Activated CD4-positive, alpha-beta T cell treated with anti-CD3 and anti-CD28 coated beads, Interleukin-10, Interleukin-2, amounts not matched to agents 100 ng/mL and 50 ng/mL, durations not matched to agents 16 hours and 8 hours (primary cell): ENCODE results near the gene LSM12.
A peak's percentile ranks its signal among the peaks of the same experiment; 100 is the strongest.

Experiments
- DNase-seq: peaks from one replicate; pipeline ENCODE4 v3.0.0-alpha.2; 2020

The LSM12 gene

DNA sequence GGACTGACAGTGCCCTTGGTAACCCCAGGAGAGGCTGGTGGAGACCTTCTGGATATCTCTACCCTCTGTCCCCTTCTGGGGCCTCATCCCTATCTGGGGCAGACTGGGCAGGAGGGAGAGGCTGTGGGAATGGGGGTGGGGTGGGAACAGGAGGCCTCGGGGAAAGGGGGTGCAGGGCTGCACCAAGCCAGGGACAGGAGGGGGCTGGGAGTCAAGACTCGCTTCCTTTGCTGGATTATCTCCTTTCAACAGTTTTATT is 28.8 kb upstream of the LSM12 start:
- DNase-seq = no peak

DNA sequence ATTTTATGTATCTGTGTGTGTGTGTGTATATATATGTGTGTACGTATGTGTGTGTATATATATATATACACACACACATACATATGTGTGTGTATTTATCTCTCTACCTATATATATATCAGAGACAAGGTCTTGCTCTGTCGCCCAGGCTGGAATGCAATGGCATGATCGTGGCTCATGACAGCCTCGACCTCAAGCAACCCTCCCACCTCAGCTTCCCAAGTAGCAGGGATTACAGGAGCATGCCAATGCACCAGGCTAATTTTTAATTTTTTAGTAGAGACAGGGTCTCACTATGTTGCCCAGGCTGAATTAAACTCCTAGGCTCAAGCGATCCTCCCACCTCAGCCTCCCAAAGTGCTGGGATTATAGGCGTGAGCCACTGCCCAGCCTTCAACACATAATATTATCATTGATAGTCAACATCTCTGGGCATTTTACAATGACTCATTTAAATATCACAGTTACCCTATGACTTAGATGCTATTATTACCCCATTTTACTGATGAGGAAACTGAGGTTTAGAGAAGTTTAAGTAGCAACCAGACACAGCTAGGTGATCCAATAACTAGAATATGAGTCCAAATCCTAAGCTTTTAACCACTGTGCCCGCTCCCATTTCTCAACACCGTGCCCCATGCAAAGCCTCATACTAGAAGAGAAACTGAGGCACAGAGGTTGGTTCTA is 28.4 kb upstream of the LSM12 start:
- DNase-seq = no peak

DNA sequence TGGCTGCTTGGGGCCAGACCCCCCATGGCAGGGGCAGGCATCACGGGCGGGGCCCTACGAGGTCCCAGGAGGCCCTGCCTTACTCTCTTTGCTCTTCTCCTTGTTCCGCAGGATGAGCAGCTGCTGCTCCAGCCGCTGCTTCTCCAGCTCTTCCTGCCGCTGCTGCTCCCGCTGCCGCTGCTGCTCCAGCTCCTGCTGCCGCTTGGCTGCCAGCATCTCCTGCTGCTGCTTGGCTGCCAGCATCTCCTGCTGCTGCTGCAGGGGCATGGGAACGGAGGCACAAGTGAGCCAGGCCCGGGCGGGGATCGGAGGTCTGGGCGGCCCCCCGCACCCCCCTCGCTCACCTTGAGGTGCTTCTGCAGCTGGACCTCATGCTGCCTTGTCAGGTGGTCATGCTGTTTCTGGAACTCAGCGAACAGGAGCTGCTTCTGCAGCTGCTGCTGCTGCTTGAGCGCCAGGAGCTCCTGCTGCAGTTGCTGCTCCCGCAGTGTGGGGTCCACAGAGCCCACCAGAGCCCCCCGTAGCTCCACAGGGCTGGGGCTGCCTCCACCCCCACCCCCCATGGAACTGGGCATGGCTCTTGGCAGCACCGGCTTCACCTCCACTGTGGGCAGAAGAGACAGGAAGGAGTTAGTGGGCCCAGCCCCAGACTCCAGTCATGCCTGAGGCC is 26.9 kb upstream of the LSM12 start:
- no peak for DNase-seq

DNA sequence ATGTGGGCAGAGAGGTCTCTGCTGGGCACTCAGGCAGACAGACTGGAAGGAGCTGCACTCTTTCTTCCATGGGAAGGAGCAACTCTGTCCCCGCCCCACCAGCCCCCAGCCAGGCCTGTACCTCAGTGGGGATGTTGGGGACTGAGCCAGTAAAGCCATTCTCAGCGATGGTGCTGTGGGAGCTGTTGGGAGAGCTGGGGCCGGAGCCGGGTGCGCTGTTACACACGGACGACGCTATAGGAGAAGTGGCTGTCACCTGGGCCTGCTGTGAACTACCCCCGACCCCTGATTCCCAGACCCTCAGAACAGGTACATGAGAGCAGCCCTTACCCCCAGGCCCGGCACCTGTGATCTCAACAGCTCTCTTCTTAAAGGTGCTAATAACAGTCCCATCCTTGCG is 25.6 kb upstream of the LSM12 start:
- DNase-seq = no peak

DNA sequence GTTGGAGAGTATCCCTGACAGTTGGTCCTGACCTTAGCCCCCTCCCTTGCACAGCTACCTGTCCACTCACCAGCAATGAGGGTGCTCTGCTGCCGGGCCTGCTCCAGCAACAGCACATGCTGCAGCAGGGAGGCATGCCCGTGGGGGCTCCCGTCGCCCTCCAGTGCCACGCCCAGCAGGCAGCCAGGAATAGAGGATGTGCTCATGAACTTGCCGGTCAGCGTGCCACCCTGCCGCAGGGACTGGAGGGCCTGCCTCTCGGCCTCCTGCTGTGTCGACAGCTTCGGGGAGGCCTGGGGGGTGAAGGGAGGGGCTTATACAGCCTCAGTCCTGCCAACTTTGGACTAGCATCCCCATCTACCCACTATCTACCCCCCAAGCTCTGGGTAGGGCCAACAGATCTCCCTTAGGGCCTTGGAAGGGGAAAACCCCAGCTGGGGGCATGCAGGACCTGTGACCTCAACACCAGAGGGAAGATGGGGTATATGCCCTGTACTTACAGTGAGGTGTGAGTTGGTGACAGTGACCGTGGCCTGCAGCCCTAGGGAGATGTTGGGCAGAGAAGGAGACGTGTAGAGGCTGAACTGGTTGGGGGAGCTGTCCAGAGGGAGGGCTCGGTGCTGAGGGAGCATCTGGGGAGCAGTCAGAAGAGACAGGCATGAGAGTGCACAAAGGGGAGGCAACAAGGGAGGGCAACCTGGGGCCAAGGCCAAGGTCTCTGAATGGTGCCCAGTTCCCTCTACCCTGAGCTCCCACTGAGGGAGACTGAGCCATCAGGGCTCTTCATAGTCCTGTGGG is 24.9 kb upstream of the LSM12 start:
- no peak for DNase-seq

DNA sequence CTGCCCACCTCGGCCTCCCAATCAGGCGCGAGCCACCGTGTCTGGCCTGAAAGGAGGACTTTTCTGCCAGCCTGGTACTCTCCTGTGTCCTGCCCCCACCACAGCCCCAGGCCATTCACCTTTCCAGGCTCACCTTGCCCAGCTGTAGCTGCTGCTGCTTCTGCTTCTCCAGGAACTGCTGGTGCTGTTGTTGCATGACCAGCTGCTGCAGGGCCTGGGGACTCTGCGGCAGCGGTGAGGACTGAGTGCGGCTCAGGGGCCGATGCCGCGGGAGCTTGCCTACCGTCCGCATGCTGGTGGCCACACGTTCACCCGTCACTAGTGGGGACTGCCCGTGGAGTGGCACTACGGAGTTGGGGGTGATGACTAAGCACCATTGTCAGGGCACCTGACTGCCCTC is 21.8 kb upstream of the LSM12 start:
- DNase-seq = no peak

DNA sequence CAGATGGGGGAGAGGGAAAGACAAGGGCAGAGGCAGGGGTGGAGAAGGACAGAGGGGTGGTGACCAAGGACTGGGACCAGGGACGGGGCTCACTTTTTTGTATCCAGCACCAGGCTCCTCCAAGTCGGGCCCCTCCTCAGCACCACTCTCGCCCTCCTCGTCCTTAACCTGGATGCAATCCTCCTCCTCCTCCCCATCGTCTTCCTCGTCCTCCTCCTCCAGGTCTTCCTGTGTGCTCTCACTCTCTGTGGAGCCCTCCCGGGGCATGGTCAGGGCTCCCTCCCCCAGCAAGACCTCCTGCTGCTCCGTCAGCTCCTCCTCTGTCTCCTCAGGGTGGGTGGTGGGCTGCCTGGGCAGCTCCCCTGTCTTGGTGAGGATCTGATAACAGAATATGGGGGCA is 20.8 kb upstream of the LSM12 start:
- no peak for DNase-seq

DNA sequence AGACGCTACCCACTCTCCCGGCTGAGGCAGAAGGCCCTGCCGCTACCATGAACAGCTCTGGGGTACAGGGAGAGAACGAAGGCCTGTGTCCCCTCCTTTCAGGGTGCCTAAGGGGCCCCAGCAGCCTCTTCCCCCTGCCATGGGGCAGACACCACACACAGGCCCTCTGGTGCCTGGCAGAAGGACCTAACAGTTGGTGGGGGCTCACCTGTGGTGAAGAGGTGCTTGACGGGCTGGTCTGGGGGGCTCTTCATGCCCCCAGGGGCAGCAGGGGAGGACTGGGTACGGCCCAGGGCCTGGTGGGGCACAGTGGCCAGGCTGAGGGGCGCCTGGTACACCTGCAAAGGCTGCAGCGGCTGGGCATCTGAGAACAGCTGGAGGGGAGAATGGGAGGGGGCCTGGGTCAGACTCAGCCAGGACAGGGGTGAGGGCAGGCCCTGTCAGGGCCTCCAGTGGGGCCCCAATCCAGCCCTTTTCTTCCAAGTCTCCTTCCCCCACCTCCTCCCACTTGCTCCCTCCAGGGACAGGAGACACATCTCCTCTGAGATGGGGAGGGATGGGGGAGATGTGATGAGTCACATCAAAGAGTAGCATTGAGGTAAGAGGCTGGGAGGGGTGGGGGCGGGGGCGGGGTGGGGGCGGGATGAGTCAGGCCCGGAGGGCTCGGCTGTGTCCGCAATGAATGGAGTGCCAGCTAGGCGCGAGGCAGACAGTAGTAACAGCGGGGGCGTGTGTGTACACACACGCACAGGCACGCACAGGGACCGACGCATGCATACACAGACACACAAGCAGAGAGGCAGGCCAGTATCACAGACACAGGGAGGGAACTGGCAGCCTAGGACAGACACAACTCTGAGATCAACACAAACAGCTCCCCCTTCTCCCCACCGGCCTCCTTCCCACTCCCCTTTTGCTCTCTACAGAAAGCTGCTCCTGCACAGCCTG is 20.2 kb upstream of the LSM12 start:
- peak; percentile 69 for DNase-seq

DNA sequence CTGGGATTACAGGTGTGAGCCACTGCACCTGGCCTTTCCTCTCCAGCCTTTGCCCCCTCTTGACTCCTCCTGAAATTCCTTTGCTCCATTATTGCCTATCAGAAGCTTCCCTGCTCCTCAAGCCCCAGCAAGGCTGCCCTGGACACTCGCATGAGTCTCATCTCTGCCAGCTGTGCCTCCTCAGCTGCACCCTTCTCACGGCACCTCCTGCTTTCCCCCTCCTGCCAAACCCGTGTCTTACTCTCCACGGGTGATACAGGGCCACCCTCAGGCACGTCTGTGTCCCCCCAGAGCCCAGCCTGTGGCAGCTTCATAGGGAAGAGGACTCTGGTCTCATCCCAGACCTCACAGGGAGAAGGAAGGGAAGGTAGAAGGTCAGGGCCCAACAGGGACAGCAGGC is 19.4 kb upstream of the LSM12 start:
- no peak for DNase-seq

DNA sequence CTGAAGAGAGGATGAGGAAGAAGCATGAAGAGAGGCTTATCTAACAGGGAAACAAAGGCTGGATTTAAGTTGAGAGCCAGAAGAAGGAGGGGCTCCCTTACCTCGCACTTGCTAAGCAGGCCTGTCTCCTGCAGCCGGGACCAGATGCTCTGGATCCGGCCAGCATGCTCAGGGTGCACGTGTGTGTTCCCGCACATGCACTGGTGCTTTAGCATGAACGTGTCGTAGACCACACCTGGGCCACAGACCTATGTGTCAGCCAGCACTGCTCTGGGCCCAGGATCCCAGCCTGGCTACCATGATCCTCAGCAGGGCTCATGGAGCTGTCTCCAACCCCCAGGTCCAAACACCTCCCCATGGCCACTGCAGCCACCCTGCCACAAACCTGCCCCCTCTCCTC is 18.4 kb upstream of the LSM12 start:
- DNase-seq = no peak

DNA sequence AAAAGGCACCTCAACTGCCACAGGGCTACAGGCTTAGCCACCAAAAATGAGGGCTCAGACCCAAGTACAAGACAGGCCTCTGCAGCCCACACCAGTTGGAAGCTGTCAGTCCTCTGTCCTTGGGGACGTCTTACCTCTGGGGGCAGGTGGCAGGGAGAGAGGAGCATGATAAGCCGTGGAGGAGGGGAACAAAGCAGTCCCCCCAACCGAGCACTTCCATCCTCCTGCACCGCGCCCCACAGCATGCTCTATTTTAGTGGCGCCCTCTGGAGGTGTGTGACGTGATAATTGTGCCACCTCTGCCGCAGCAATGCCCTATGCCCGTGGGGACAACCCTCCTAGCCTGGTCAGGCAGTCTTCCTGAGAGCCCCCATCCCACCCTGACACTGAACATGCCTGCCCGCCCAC is 17.7 kb upstream of the LSM12 start:
- peak; percentile 51 for DNase-seq

DNA sequence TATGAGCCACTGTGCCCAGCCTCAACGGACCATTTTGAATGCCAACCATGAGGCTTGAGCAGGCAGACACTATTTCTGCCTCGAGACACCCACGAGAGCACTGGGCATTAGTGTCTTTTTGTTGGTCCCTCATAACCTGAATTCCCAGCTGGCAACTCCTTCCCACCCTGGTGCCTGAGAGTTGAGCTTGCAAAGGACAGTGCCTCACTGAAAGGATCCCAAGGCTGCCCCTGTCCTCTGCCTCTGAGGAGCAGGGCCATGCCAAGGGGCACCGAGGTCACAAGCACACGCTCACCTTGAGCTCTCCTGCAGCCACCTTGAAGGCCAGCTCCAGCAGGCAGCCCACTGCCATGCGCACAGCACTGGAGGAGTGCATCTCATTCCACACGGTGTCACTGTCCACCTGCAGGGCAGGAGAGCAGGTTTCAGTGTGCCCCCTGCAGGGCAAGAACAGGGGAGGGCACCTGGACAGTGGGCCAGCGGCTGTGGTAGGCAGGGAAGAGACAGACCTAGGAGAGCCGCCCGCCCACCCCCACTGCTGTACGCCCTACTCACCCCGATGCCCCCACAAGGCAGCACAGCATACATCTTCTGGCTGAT is 16.9 kb upstream of the LSM12 start:
- no peak for DNase-seq

DNA sequence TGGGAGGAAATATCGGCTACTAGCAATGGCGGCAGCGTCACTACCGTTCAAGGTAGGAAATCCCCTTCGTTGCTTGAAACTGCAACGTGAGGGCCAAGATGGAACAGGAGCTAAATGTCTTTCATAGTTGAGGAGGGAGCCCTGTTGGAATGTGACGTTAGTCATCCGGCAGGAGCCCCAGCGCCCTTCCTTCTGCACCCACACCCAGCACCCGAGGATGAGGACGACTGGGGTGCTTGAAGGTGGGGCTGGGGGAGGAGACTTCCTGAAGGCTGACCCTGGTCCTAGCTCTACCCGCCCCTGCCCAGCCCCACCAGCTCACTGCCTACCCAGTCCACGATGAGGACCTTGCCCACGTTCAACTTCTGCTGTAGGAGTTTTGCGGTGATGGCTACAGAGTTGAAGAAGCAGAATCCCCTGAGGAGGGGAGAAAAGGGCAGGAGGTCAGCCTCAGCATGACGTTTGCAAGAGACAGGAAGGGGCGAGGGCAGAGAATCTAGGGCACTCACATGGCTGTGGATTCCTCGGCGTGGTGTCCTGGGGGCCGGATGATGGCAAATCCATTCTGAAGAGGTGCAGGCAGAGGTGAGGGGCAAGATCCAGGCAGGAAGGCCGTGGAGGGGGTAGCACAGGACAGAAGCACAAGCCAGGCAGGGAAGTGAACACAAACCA is 15.9 kb upstream of the LSM12 start:
- no peak for DNase-seq

DNA sequence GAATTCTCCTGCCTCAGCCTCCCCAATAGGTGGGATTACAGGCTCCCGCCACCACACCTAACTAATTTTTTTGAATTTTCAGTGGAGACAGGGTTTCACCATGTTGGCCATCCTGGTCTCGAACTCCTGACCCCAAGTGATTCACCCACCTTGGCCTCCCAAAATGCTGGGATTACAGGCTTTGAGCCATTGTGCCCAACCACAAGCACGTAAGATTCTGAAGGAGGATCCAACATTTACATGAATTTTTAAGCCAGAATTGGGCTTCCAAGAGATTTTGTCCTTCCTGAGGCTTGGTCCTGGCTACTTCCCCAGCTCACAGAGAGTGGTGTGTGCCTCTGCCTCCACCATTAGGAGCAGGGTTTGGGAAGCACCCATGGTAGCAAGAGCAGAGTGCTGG is 15.2 kb upstream of the LSM12 start:
- DNase-seq = no peak

DNA sequence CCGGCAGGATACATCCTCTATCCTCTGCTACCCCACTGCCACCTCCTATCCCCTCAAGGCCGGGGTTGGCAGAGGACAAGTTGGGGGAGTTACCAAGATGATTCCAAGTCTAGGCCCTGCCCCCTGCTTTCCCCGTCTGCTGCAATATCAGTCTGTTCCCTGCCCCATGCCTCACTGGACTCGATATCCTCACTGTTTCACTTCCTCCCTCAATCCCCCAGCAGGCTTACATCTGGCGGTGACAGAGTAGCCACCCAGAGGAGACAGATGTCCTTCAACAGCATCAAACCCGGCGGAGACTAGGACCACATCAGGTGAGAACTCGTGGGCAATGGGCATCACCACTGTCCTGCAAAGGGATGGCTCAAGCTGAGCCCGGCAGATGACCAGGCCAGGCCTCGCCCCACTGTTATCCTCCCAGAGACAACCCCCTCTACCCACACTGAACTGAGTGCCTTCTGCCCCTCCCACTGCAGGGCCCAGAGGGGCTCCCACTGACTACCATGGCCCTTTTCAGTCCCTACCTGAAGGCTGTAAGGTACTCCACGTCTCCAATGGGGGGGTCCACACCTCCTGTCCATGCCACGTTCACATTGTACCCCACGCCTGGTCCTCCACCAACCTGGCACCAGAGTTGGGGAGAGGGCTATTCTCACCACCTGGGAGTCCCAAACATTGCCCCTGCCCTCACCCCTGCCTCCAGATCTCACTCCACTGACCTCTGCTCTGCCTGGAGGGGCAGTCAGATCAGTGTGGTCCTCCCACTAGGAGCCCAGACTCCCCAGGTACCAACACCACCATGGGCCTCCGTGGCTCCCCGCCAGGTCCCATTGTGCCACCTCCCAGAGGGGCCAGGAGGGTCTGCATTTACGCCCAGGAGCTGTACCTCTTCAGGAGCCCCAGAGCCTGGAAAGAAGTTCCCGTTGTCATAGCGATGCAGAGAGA is 13.7 kb upstream of the LSM12 start:
- DNase-seq = no peak

DNA sequence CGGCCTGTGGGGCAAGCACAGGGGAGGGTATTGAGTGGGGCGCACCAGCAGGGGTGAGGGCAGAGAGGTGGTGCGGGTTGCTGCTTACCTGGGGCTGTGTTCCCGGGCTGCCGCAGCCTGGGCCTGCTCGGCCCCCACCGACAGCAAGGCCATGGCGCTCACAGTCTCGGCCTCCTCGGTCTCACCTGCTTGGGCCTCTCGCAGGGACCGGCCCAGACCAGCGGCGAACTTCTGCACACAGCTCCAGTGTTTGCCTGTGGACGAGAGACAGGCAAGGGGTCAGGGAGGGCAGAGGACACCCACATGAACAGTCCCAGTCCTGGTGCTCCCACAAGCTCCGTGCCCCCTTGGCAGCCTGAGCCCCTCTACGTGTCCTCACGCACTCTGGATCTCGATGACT is 11.9 kb upstream of the LSM12 start:
- DNase-seq = no peak

DNA sequence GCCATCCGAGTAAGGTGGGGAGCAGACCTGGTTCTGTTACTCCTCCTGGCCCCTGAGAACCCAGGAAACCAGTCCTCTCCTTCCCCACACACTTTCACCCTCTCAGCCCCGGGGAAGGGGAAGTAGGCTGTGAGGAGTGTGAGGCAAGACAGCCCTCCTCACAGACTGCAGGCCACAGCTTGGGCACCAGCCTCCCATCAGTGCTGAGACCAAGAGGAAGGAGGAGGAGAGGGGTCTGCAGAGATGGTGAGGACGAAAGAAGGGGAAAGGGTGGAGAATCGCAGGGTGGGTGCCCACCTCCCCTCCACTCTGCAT is 11.1 kb upstream of the LSM12 start:
- DNase-seq = no peak

DNA sequence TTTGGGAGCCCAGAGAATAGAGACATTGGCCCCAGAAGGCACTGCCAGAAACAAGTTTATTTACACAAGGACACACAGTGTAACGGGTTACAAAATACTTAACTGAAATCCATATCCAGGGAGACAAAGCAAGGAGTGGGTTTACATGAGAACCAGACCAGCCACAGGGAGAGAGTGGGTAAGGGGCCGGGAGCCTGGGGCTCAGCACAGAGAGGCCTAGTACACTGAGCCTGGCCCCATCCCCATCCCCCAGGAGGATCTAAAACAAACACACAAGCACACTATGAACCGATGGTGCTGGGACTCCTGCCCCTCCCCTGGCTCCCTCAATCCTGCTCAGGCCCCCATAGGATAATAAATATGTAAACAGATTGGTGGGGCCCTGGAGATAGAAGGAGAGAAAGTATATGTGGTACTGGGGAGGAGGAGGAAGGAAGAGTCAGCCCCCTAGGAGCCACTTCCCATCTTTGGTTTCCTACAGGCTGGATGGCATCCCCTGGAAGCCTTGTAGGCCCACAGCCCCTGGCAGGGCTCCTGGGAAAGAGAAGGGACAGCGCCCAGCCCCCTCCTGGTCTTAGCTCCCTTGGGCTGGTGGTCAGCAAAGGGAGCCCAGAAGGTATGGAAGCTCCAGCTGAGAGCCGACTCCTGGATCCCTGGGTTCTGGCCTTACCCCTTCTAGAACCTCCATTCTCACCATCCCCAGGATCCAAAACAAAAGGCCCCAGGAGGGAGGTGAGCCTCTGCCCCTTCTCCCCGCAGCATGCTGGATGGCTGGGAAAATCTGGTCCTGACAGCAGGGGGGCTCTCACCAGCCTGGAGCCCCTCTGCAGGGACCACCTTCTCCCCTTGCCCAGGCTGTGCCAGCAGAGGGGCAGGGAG is 10.5 kb upstream of the LSM12 start:
- no peak for DNase-seq

DNA sequence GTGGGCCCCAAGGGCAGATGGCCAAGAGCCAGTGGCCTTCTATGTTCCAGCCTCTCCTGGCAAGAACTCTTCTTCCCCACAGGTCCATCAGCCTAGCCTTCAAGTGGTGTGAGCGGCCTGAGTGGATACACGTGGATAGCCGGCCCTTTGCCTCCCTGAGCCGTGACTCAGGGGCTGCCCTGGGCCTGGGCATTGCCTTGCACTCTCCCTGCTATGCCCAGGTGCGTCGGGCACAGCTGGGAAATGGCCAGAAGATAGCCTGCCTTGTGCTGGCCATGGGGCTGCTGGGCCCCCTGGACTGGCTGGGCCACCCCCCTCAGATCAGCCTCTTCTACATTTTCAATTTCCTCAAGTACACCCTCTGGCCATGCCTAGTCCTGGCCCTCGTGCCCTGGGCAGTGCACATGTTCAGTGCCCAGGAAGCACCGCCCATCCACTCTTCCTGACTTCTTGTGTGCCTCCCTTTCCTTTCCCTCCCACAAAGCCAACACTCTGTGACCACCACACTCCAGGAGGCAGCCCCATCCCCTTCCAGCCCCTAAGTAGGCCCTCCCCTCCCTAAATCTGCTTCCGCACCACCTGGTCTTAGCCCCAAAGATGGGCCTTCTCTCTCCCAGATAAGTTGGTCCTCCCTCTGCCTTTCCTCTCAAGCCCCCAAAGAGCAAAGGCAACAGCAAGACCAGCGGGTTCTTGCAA is 9.3 kb upstream of the LSM12 start:
- no peak for DNase-seq

DNA sequence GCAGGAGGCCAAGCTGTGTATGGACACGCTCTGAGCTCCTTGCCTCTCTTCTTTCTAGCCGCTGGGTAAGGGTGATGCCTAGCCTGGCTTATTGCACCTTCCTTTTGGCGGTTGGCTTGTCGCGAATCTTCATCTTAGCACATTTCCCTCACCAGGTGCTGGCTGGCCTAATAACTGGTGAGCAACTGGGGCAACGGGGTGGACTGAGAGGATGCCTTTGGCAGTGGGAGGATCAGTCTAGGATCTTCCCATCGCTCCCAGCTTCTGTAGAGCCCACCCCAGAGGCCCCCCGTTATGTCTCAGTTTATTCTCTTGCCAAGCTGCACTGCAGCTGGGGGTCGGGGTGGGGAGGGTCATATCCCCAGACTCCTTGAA is 8.4 kb upstream of the LSM12 start:
- DNase-seq = no peak
